Measurements from ENCODE around the gene SH2D7.

SH2D7 gene

DNA sequence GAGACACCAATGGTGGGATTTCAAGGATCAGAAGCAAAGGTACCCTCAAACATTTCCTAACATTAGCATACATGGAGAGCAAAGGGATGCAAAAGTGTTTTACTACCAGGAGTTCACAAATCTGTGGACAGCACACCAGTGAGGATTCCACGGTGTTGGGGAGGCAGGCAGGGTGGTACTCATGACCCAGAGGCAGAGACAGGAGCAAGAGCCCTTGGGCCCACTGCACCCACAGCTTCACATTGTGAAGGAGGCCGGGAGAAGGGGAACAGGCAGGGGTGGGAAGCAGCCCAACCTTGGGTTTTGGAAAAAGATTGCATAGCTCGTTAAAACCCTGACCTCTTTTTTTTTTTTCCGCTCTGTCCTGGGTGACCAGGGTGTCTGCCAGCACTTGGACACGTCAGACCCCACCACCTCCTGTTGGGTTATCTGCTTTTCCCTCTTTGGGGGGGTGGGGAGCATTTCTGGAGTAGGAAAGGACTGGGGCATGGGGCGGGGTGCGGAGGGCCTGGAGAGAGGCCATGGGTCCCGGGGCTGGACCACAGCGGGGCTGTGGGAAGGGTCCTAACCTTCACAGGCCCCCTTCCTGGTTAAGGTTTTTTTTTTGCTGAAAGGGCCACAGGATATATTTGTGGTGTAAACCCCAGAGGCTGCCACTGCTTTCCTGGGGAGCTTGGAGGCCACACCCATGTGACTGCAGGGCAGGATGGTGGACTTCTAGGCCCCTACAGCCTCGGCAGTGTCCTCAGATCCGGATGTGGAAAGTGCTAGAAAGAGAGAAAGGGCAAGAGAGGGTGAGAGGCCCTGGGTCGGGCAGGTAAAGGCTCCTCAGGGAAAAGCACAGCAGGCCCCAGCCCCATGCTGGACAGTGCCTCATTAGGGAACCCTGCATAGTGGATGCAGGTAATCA is 12.5 kb downstream of the SH2D7 start:
- DNase-seq: no peak

DNA sequence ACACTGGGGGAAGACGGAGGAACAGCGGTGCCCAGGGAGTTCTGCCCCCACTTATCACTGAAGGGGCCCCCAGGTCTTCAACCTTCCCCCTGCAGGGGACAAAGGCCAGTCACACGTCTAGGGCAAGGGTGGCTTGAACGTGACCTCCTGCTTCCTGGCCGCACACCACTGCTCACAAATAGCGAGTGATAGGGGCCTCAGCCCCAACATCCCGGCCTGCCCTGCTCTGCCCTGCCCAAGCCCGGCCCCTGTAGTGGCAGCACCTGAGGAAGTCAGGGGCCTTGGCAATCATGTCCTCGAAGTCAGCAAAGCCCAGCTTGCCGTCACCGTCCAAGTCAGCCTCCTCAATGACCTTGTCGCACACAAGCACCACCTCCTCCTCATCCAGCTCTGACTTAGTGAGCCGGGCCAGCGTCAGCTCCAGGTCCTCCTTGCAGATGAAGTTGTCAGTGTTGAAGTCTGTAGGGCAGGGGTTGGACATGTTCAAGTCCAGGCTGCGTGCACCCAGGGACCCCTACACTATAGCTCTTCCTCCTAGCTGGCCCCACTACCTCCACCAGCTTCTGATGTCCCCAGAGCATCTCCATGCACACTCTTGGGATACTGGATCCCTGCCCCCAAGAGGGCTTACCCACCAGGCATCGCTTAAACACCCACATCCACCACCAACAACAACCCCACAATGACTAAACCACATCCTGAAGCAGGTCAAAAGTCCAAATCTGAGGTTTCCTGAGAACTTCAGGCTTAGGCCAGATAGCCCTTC is 13.3 kb downstream of the SH2D7 start:
- no peak for DNase-seq

- no peak for DNase-seq
Measured at GRCh38 chr15:78107471-78107870, 15.1 kb downstream of the SH2D7 start.

GRCh38 chr15:78108300-78109084 is 16.1 kb downstream of the SH2D7 start:
- DNase-seq: peak; percentile 57

- DNase-seq: no peak
Measured at GRCh38 chr15:78109156-78109555, 16.8 kb downstream of the SH2D7 start.

- no peak for DNase-seq
Measured at GRCh38 chr15:78110096-78110495, 17.7 kb downstream of the SH2D7 start.

DNA sequence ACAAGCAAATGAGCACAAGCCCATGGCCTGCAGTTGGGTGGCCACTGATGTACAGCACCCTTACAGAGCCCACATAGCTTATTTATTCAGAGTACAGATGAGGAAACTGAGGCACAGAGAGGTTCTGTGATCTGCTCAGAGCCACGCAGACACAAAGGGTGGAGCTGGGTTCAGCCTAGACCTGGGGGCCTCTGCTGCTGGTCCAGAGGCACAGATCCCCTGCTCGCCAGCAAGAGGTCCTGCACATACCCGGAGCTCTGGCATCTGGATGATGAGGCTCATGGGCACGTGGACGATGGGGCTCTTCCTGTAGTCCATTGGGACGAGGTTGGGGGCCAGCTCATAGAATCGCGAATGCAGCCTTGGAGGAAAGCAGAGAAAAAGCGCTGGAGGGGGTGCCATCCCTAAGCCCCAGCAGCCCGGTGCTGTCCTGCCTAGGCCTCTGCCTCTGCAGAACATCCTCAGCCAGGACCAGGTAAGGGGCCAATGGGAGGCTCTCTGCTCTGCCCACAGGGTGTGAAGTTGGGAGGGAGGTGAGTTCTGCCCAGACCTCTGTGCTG is 18.6 kb downstream of the SH2D7 start:
- DNase-seq: no peak

GRCh38 chr15:78111788-78112187 is 19.4 kb downstream of the SH2D7 start:
- no peak for DNase-seq

DNA sequence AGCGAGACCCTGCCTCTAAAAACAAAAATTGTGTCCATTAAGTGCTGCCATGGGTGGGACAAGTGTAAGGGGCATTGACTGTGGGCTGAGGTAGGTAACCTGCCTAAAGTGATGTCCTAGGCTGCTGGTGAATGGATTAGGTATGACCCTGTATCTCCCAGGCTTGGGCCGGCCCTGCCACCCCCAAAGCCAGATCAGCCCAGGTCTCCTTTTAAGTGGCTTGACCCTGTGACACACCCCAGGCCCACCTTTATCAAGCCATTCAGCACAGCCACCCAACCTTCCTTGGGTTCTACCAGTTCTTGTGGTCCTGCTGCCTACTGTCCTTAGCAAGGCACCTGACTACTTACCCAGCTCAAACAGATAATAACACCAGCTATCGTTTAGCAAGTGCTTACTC is 20.2 kb downstream of the SH2D7 start:
- no peak for DNase-seq

DNA sequence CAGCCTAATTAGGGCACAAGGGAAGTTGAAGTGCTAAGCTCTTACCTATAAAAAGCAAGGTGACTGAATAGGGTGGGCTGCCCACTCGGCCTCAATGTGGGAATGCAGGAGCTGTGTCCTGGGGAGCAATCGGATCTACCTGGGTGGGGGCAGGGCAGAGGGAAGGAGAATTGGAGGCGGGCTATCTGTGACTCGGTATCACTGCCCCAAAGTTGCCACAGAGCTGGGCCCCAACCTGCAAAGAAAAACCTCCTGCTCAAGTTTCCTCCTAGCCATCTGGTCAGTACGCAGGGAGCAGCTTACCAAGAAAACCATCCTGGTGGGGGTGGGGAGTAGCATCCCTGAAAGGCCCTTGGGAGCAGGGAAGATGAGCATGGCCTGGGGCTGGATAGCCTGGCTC is 28.2 kb downstream of the SH2D7 start:
- peak; percentile 93 for DNase-seq

- no peak for DNase-seq
Measured at GRCh38 chr15:78125267-78125666, 32.9 kb downstream of the SH2D7 start.

DNA sequence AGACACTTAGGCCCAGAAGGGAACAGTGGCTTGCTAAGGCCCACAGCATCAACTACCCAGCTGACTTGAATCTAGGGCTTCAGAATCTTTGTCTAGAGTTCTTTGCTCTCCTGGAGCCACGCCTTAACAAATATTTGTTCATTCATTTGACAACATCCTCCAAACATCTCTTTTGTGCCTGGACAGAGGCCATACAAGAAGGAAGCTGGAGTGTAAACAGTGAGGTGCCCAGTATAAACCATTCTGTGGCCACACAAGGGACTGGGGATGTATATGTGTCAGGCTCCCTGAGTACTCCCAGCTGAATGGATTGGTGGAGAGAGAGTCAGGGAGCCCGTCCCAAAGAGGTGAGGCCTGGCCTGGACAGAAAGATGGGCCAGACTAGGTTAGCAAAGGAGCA is 35.5 kb downstream of the SH2D7 start:
- DNase-seq: no peak

DNA sequence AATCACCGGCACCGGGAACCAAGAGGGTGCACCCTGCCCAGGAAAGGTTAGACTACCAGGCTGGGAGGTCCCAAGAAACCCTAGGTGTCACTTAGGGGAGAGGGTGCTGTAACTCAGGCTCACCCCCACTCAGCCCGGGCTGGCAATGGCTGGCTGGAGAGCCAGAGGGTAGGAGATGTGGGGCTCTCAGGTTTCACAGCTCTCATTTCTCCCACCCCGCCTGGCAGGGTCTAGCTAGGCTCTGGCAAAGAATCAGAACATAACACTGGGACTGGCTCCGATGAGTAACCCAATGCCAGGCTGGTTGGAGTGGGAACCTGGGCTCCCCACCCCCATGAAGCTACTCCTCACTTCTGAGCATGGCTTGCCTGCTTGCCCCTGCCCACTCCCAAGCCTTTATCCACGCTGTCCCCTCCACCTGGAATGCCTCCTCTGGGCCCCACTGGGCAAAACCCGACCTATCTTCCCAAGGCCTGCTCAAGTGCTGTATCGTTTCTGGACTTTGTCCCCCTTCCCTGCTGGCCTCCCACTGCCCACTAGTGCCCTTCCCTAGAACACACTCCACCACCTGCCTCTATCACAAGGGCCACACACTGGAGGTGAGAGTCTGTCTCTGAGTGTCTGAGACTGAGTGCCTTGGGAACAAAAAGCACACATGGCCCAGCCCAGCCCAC is 36.9 kb downstream of the SH2D7 start:
- DNase-seq: peak; percentile 7

DNA sequence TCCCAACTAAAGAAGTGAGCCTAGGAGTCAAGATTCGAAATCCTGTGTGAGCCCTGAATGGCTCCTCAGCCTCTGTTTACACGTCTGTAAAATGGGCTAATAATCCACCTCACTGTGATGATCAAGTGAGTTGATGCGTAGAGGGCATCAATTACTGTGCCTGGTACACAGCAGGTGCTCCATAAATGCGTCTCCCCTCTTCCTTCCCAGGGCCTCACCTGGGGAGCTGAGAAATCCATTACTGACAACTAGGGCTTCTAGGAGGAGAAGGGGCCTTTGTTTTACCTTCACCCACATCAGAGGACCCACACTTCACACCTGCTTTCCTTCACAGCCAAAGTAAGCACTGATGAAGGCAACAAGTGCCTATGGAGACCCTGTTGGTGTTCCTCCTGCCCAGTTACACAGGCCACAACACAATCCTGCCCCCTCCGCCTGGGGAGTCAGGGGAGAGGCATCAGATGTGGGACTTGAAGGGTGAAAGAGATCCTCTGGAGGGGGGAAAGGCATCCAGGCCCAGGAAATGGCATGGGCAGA is 37.5 kb downstream of the SH2D7 start:
- DNase-seq: no peak

- no peak for DNase-seq
Measured at GRCh38 chr15:78130466-78131294, 38.3 kb downstream of the SH2D7 start.

- DNase-seq: peak; percentile 48
Measured at GRCh38 chr15:78131295-78132061, 39.1 kb downstream of the SH2D7 start, which contains the start of gene CIB2. Gene CIB2, minus strand, starts transcription at chr15:78131445. Its CDS starts 230 bp downstream, at chr15:78131215.

GRCh38 chr15:78133801-78134200 is 41.4 kb downstream of the SH2D7 start:
- DNase-seq: no peak

DNA sequence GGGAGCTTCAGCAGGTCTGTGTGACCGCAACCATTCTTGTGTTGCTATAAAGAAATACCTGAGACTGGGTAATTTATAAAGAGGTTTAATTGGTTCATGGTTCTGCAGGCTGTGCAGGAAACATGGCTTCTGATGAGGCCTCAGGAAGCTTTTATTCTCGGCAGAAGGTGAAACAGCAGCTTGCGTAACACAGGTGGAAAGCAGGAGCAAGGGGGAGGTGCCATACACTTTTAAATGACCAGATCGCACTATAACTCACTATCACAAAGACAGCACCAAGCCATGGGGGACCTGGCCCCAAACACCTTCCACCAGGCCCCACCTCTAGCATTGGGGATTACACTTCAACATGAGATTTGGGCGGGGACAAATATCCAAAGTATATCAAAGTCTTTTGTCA is 47.2 kb downstream of the SH2D7 start:
- no peak for DNase-seq

GRCh38 chr15:78140292-78140691 is 47.9 kb downstream of the SH2D7 start:
- DNase-seq: no peak

DNA sequence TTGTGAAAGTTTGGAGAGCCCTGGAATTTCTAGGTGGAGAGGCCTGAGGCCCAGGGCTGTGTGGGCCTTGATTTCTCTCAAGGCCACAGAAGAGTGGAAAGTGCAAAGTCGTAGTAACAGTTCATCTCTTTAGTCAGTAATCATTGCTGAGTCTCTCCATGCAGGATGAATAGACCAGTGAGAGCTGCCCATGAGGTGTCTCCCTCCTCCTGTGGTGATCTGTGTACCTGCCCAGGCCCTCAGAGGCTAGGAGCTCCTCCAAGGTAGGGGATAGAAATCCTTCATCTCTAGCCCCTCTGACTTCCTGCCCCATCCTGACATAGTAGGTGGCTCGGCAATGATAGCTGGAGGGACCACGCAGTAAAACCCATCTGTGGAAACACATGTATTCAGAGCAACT is 50.0 kb downstream of the SH2D7 start:
- no peak for DNase-seq
